BE2C (cell line): ENCODE measurements around the gene ME3.
"Not testable (repeated sequence)": the region's sequence is repeated elsewhere in the genome, so short reads cannot be mapped to it uniquely, and the experiment has no call there.

ENCODE experiments used
- DNase-seq: peaks from one replicate; pipeline ENCODE4 v3.0.0-alpha.2; 2020
- H3K27me3 ChIP-seq: fragments of 250-450 bp; sonication (Bioruptor Pico); 2 replicates; pipeline ENCODE4 v1.5.1; 2020; ENCODE audit warnings: mild to moderate bottlenecking
- H3K36me3 ChIP-seq: fragments of 250-450 bp; sonication (Bioruptor Pico); 2 replicates; pipeline ENCODE4 v1.5.1; 2020; ENCODE audit warnings: mild to moderate bottlenecking
- H3K4me1 ChIP-seq: fragments of 250-450 bp; sonication (Bioruptor Pico); 2 replicates; pipeline ENCODE4 v1.5.1; 2020
- H3K4me3 ChIP-seq: 2 replicates; pipeline ENCODE4 v1.5.1; 2011; ENCODE audit warnings: low read depth, low read length
- H3K9me3 ChIP-seq: fragments of 250-450 bp; sonication (Bioruptor Pico); 2 replicates; pipeline ENCODE4 v1.5.1; 2020
- CTCF ChIP-seq: IDR thresholded peaks from 2 replicates; pipeline ENCODE4 v1.5.1; 2012; ENCODE audit warnings: mild to moderate bottlenecking, low read depth, low read length

The ME3 gene

GRCh38 chr11:86625544-86625943, 46.9 kb downstream of the ME3 start:
- Histone ChIP-seq H3K9me3 (no peaks in the 10 kb centered on the region), H3K27me3 (no peaks in the 10 kb centered on the region), H3K4me3 (no peak overlapping the region), H3K4me1 (no peaks in the 10 kb centered on the region), H3K36me3 (no peaks in the 10 kb centered on the region)
- no peak for DNase-seq
- no peak for TF ChIP-seq CTCF

- H3K27me3 ChIP-seq, result no peaks in the 10 kb centered on the region
- H3K4me3 ChIP-seq, result no peak overlapping the region
- H3K4me1 ChIP-seq, result no peaks in the 10 kb centered on the region
- no peak for TF ChIP-seq CTCF
- no peaks in the 10 kb centered on the region for H3K36me3 ChIP-seq
- no peaks in the 10 kb centered on the region for H3K9me3 ChIP-seq
- DNase-seq, result no peak
These were observed 48.0 kb downstream of the ME3 start for GRCh38 chr11:86624366-86624765.

- no peak for TF ChIP-seq CTCF
- no peaks in the 10 kb centered on the region for H3K27me3 ChIP-seq
- no peak for DNase-seq
- no peaks in the 10 kb centered on the region for H3K9me3 ChIP-seq
- H3K4me3 ChIP-seq, result no peak overlapping the region
- no peaks in the 10 kb centered on the region for H3K36me3 ChIP-seq
- H3K4me1 ChIP-seq, result no peaks in the 10 kb centered on the region
These were observed 48.7 kb downstream of the ME3 start for GRCh38 chr11:86623736-86624135.

- no peak for DNase-seq
- Histone ChIP-seq H3K4me1 (no peaks in the 10 kb centered on the region), H3K4me3 (no peak overlapping the region), H3K36me3 (no peaks in the 10 kb centered on the region), H3K9me3 (no peaks in the 10 kb centered on the region), H3K27me3 (no peaks in the 10 kb centered on the region)
- TF ChIP-seq CTCF, result no peak
These were observed 49.3 kb downstream of the ME3 start for GRCh38 chr11:86623041-86623621.

GRCh38 chr11:86621854-86622253, 50.6 kb downstream of the ME3 start:
- DNase-seq, result no peak
- H3K4me3 ChIP-seq, result no peak overlapping the region
- H3K9me3 ChIP-seq, result no peaks in the 10 kb centered on the region
- no peak for TF ChIP-seq CTCF
- H3K4me1 ChIP-seq, result no peaks in the 10 kb centered on the region
- no peaks in the 10 kb centered on the region for H3K27me3 ChIP-seq
- no peaks in the 10 kb centered on the region for H3K36me3 ChIP-seq

GRCh38 chr11:86620891-86621521, 51.4 kb downstream of the ME3 start:
- H3K4me3 ChIP-seq, result no peak overlapping the region
- no peak for DNase-seq
- H3K36me3 ChIP-seq, result no peaks in the 10 kb centered on the region
- no peaks in the 10 kb centered on the region for H3K4me1 ChIP-seq
- H3K27me3 ChIP-seq, result no peaks in the 10 kb centered on the region
- TF ChIP-seq CTCF, result no peak
- H3K9me3 ChIP-seq, result no peaks in the 10 kb centered on the region

- DNase-seq, H3K27me3 ChIP-seq, H3K4me3 ChIP-seq, H3K36me3 ChIP-seq, H3K4me1 ChIP-seq, H3K9me3 ChIP-seq: not testable (repeated sequence)
These were observed 53.0 kb downstream of the ME3 start for GRCh38 chr11:86619428-86619827.
